HAP-1 (cell line): ENCODE data around the gene WWOX.

ENCODE experiments used
- DNase-seq, 2 experiments: peaks; one replicate each; pipeline ENCODE4 v3.0.0-alpha.2; 2016 to 2020; ENCODE audit warnings: low spot score in 2 of 2
- H3K27me3 ChIP-seq: fragments of 250-450 bp; sonication (Bioruptor Pico); 2 replicates; pipeline ENCODE4 v1.5.1; 2020; ENCODE audit warnings: low read depth, mild to moderate bottlenecking, moderate library complexity
- H3K36me3 ChIP-seq: fragments of 250-450 bp; sonication (Bioruptor Pico); replicated peaks from 2 replicates; pipeline ENCODE4 v1.5.1; 2020; ENCODE audit warnings: mild to moderate bottlenecking
- H3K4me1 ChIP-seq: fragments of 250-450 bp; sonication (Bioruptor Pico); 2 replicates; pipeline ENCODE4 v1.5.1; 2020; ENCODE audit warnings: mild to moderate bottlenecking
- H3K4me3 ChIP-seq: fragments of 250-450 bp; sonication (Bioruptor Pico); 2 replicates; pipeline ENCODE4 v1.5.1; 2020; ENCODE audit warnings: mild to moderate bottlenecking, moderate library complexity
- H3K9me3 ChIP-seq: fragments of 250-450 bp; sonication (Bioruptor Pico); 2 replicates; pipeline ENCODE4 v1.5.1; 2020; ENCODE audit warnings: mild to moderate bottlenecking, moderate library complexity
- in situ Hi-C: fragments of 300-500 bp; cut with MboI; formaldehyde crosslinking; loops from 3 replicates; pipeline ENCODE4 v1.14.3; 2020; ENCODE audit warnings: low sequenced_read_pairs, inconsistent platforms, mixed read lengths

The WWOX gene

DNA sequence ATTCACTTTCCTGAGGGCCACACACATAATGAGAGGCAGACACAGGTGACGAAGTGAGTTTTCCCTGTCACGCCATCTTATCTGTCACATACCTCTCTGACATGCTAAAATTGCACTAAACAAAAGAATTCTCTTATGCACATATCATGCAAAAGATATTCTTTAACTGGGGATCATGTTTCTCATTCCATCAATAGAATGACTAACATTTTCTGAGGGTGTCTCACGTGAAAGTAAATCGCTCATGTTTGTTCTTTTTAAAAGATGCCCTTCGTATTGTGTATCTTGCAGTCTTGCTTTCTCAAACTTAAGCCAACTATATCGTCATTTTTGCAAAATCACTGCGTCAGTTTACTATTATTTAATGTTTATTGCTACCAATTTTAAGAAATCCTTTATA, 306.4 kb downstream of the WWOX start:
- Histone ChIP-seq H3K4me1 (no peaks in the 10 kb centered on the region), H3K36me3 (no peaks in the 10 kb centered on the region), H3K9me3 (no peaks in the 10 kb centered on the region), H3K27me3 (no peaks in the 10 kb centered on the region), H3K4me3 (no peak overlapping the region)
- in situ Hi-C loops, result no loop called here
- no peak for DNase-seq

DNA sequence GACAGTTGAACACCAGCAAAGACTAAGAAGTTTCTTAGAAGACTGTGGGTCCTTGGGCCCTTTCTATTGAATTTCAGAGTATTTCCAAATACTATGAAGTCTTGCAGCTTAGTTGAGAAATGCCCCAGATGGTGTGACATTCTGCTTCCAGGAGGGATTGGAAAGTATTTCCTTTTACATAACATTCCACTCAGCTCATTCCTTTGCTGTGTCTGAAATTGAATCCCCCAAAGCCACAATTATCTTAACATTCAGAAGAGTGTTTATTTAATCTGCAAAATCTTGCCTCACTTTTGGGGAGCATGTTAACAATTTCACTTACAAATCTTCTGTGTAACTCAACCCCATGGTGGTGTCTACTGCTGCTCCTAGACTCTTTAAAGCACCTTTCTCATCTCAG, 307.7 kb downstream of the WWOX start:
- DNase-seq, result no peak
- in situ Hi-C loops, result no loop called here
- Histone ChIP-seq H3K36me3 (no peaks in the 10 kb centered on the region), H3K9me3 (no peaks in the 10 kb centered on the region), H3K4me1 (no peaks in the 10 kb centered on the region), H3K27me3 (no peaks in the 10 kb centered on the region), H3K4me3 (no peak overlapping the region)

DNA sequence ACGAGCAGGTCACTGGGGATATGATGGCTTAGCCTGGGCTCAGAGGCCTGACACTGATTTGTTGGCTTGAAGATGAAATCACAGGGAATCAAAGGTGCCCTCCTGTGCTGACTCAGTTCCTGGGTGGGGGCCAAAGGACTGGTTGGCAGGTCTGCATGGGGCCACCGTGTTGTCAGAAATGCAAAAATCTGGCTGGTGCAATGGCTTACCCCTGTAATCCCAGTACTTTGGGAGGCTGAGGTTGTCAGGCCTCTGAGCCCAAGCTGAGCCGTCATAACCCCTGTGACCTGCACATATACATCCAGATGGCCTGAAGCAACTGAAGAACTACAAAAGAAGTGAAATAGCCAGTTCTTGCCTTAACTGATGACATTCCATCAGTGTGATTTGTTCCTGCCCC, 314.2 kb downstream of the WWOX start:
- Histone ChIP-seq H3K4me3 (no peak overlapping the region), H3K4me1 (no peaks in the 10 kb centered on the region), H3K27me3 (no peaks in the 10 kb centered on the region), H3K36me3 (no peaks in the 10 kb centered on the region), H3K9me3 (no peaks in the 10 kb centered on the region)
- DNase-seq, result no peak
- in situ Hi-C loops, result no loop called here

DNA sequence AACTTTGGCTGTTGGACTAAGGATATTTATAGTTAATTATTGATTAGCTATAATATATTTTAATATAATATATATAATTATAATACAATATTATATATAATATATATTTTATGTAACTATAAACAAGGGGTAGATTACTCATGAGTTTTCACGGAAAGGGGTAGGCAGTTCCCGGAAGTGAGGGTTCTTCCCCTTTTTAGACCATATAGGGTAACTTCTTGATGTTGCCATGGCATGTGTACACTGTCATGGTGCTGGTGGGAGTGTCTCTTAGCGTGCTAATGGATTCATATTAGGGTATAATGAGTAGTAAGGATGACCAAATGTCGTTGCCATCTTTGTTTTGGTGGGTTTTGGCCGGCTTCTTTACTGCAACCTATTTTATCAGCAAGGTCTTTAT, 315.6 kb downstream of the WWOX start:
- H3K4me3 ChIP-seq, result no peak overlapping the region
- no peak for DNase-seq
- H3K36me3 ChIP-seq, result no peaks in the 10 kb centered on the region
- H3K4me1 ChIP-seq, result no peaks in the 10 kb centered on the region
- H3K27me3 ChIP-seq, result no peaks in the 10 kb centered on the region
- in situ Hi-C loops, result no loop called here
- H3K9me3 ChIP-seq, result no peaks in the 10 kb centered on the region

DNA sequence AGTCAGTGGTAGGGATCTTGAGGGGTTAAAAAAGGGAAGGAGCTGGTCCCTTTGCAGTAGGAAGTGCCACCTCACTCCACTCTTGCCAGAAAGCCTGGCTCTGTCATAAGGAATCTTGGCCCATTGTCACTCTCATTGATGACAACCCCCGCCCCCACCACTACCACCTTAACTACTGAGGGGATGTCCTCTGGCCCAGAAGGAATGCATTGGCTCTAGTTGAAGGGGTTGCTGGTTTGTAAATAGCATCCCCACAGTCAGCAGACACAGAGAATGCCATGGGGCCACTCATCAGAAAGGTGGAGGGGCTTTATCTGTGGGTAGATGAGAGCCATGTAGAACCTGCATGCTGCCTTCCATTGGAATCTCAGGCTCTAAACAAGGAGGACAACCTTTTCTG, 316.2 kb downstream of the WWOX start:
- in situ Hi-C loops, result no loop called here
- no peak for DNase-seq

DNA sequence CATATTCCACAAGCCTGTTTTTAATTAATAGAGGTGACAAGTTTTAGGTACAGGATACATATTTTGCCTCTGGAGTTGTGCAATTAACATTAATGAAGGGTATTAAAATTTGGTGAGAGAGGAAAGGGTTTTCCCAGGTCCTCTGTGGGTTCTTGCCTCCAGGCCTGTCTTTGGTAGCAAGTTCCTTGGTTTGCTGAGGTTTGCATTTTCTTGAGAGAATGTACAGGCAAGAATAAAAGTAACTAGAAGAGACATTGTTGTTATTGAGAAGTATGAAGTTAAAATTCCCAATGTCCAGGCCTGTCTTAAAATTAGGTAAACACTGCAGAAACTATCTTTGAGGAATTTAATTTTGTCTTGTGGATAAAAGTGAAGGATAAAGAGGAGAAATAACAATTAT, 316.9 kb downstream of the WWOX start:
- Histone ChIP-seq H3K27me3 (no peaks in the 10 kb centered on the region), H3K9me3 (no peaks in the 10 kb centered on the region), H3K4me3 (no peak overlapping the region), H3K4me1 (no peaks in the 10 kb centered on the region), H3K36me3 (no peaks in the 10 kb centered on the region)
- no peak for DNase-seq
- in situ Hi-C loops, result no loop called here

More for the DNA sequence above, 316.2 kb downstream of the WWOX start:
- Histone ChIP-seq H3K9me3 (no peaks in the 10 kb centered on the region), H3K4me1 (no peaks in the 10 kb centered on the region), H3K4me3 (no peak overlapping the region), H3K27me3 (no peaks in the 10 kb centered on the region), H3K36me3 (no peaks in the 10 kb centered on the region)

DNA sequence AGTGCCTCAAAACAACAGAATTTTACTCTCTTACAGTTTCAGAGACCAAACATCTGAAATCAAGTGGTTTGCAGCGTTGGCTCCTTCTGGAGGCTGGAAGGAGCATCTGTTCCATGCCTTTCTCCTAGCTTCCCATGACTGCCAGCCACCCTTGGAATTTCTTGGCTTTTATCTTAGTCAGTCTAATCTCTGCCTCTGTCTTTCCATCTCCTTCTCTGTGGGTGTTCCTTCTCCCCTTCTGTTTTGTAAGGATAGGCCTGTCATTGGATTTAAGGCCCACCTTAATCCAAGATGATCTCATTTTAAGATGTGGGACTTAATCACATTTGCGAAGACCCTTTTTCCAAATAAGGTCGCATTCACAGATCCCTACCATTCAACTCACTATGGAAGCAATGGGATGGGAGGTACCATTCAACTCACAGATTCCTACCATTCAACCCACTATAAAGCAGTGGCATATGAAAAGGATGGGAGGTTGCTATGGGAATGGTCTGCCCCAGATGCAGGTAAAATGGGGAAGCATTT, 321.8 kb downstream of the WWOX start:
- in situ Hi-C loops, result no loop called here
- no peak for DNase-seq

DNA sequence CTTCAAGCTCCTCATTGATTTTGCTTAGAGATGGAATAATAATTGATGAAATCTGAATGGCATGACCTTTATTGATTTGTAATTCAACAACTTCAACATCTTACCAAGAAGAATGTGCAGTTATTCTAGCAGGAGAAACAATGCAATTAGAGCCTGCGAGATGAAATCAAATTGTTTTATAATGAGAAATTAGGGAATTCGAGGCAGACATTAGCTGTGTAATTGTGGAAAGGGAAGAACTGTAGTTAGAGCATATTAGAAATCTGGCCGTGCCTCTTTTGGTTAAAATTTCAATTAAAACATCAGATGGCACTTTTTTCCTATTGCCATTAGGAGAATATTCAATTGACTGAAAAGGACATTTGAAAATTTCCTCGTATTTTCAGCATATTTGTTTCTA, 325.8 kb downstream of the WWOX start:
- Histone ChIP-seq H3K4me1 (no peaks in the 10 kb centered on the region), H3K36me3 (no peaks in the 10 kb centered on the region), H3K4me3 (no peak overlapping the region), H3K9me3 (no peaks in the 10 kb centered on the region), H3K27me3 (no peaks in the 10 kb centered on the region)
- in situ Hi-C loops, result no loop called here
- DNase-seq, result no peak

More for the DNA sequence above, 321.8 kb downstream of the WWOX start:
- H3K9me3 ChIP-seq, result no peaks in the 10 kb centered on the region
- H3K4me1 ChIP-seq, result no peaks in the 10 kb centered on the region
- H3K4me3 ChIP-seq, result no peak overlapping the region
- no peaks in the 10 kb centered on the region for H3K36me3 ChIP-seq
- H3K27me3 ChIP-seq, result no peaks in the 10 kb centered on the region

DNA sequence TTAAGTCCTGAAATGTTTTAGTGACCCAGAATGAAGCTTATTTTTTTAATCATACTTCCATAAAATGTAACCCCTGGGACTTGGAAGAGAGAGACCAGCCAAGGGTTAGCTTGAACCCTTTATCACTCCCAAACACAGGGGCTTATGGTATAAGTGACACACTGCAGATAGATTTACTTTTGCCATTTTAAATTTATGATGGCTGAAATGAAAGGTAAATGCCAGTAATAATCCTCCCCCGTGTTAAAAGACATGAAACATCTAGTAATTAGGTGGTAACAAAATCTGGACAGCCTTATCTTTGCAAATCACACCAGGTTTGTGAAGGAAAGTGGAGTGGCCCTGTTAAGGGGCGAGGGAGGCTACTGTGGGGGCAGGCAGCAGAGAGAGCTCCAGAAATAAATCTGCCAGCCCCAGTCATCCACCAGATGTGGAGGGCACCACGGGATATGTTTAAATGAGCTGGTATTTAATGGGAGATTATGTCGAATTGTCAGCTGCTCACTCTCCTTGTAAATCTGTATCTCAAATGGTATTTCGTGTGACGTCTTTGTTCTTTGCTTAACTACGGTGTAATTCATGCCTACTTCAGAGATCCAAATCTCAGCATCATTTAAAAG, 326.5 kb downstream of the WWOX start:
- H3K9me3 ChIP-seq, result no peaks in the 10 kb centered on the region
- no peak for DNase-seq
- no peak overlapping the region for H3K4me3 ChIP-seq
- H3K27me3 ChIP-seq, result no peaks in the 10 kb centered on the region
- no peaks in the 10 kb centered on the region for H3K4me1 ChIP-seq
- in situ Hi-C loops, result no loop called here
- H3K36me3 ChIP-seq, result no peaks in the 10 kb centered on the region

DNA sequence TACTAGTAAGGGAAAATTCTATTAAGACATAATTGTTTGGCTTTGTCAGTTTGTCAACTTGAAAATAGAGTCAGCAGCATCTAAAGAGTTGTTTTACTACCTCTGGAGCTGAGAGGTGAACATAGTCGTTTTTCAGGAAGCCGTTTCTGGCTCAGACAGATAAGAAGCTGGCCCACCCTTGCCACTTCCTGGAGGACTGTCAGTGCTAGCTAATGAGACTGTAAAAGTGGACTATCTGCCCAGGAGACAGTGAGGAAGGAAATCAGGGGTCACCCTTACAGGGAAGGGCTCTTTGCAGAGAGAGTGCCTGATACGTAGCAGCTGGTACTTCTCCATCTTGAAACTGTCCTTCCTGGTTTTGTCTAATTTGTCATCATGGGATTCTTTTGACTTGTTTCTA, 328.7 kb downstream of the WWOX start:
- H3K9me3 ChIP-seq, result no peaks in the 10 kb centered on the region
- no peaks in the 10 kb centered on the region for H3K27me3 ChIP-seq

DNA sequence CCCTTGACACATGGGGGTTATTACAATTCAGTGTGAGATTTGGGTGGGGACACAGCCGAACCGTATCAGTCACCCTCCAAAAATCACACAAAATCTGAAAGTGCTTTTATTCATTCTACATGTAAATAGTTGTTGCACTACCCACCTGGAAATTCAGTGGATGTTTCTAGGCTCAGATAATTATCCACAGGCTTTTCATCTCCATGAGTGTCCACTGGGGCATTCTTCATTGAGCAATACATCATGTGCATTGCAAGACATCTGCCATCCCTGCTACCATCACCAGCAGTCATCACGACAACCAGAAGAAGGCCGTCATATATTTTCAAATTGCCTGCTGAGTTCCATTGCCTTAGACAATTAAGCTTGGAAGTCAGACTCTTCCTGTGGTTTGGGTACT, 330.8 kb downstream of the WWOX start:
- in situ Hi-C loops, result no loop called here
- H3K36me3 ChIP-seq, result no peaks in the 10 kb centered on the region
- H3K4me1 ChIP-seq, result no peaks in the 10 kb centered on the region
- H3K4me3 ChIP-seq, result no peak overlapping the region
- DNase-seq, result no peak
- H3K9me3 ChIP-seq, result no peaks in the 10 kb centered on the region
- no peaks in the 10 kb centered on the region for H3K27me3 ChIP-seq

More for the DNA sequence above, 328.7 kb downstream of the WWOX start:
- Histone ChIP-seq H3K36me3 (no peaks in the 10 kb centered on the region), H3K4me3 (no peak overlapping the region), H3K4me1 (no peaks in the 10 kb centered on the region)
- in situ Hi-C loops, result no loop called here
- DNase-seq, result no peak

DNA sequence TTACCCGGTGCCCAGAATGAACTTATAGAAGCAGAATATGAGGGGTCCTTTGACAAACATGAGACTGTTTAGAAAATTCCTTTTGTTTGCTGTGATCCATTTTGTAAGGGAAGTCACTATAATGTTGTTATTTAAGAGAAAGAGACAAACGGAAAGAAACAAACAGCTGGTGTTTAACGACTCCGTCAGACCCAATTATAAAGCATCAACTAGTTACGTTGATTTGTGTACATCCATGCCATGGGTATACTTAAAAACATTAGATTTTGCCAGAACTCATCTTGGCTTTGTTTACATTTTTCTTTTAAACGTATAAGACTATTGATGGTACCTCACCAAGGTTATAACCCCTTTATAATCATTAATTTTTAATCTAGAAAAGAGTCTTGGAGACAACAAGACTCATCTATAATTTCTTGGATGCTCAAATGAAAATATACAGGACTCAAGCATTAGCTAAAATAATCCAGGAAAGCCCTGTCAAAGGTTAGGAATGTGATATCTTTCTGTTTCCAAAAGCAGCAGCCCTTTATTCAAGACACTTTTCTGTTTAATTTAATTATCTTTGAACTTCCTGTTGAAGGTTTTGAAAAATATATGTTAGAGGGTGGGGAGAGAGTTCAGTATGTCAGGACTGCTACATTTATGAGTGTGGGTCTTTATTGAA, 331.7 kb downstream of the WWOX start:
- Histone ChIP-seq H3K4me1 (no peaks in the 10 kb centered on the region), H3K9me3 (no peaks in the 10 kb centered on the region), H3K4me3 (no peak overlapping the region), H3K27me3 (no peaks in the 10 kb centered on the region), H3K36me3 (no peaks in the 10 kb centered on the region)
- in situ Hi-C loops, result no loop called here
- DNase-seq, result no peak

DNA sequence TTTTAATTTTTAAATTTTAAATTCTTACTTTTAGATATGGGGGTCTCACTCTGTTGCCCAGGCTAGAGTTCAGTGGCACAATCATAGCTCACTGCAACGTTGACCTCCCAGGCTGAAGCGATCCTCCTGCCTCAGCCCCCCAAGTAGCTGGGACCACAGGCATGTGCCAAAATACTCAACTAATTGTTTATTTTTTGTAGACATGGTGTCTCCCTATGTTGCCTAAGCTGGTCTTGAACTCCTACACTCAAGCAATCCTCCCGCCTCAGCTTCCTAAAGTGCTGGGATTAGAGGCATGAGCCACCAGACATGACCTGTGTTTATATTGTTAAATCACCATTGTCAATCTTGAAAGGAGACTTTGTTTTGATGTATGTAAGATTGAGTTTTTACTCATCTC, 332.2 kb downstream of the WWOX start:
- Histone ChIP-seq H3K36me3 (no peaks in the 10 kb centered on the region), H3K4me3 (no peak overlapping the region), H3K4me1 (no peaks in the 10 kb centered on the region), H3K9me3 (no peaks in the 10 kb centered on the region), H3K27me3 (no peaks in the 10 kb centered on the region)
- DNase-seq, result no peak
- in situ Hi-C loops, result no loop called here

DNA sequence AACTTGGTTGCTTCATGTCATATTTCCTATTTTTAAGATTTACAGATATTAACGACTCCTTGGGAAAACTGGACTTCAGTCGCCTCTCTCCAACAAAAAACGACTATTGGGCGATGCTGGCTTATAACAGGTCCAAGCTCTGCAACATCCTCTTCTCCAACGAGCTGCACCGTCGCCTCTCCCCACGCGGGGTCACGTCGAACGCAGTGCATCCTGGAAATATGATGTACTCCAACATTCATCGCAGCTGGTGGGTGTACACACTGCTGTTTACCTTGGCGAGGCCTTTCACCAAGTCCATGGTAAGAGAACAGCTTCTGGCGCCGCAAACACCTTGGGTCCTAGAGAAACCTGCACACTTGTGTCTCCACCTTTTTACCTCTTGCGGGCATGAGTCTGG, 333.0 kb downstream of the WWOX start:
- no peak for DNase-seq
- Histone ChIP-seq H3K4me1 (no peaks in the 10 kb centered on the region), H3K36me3 (no peaks in the 10 kb centered on the region), H3K27me3 (no peaks in the 10 kb centered on the region), H3K9me3 (no peaks in the 10 kb centered on the region), H3K4me3 (no peak overlapping the region)
- in situ Hi-C loops, result no loop called here

DNA sequence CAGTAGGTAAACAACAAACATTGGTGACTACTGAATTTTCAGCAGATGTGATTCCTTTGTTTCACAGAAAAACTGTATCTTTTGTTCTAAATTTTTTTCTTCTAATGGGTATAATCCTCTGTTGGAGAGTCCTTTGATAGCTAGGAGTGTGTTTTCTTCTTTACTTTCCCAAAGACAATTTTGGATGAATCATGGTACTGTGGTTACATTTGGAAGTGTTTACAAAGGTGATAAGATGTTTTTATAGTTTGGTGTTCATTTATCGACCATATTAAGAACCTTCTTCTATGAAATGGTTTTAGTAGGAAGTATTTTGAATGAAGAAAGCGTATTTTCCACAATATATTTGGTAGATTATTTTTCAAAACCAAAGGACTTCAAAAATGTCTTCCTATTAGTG, 333.7 kb downstream of the WWOX start:
- H3K36me3 ChIP-seq, result no peaks in the 10 kb centered on the region
- in situ Hi-C loops, result no loop called here
- no peak overlapping the region for H3K4me3 ChIP-seq
- H3K4me1 ChIP-seq, result no peaks in the 10 kb centered on the region
- no peaks in the 10 kb centered on the region for H3K9me3 ChIP-seq
- no peaks in the 10 kb centered on the region for H3K27me3 ChIP-seq
- DNase-seq, result no peak
